HFFc6 (cell line): ENCODE data around the gene PNLIPRP1. TPM values are rescaled to one million over a fixed set of nuclear protein-coding genes. Genes with fewer than 3 reads are reported as not detected.

Experiments used
- DNase-seq: peaks from one replicate; pipeline ENCODE4 v3.0.0-alpha.2; 2018
- H3K27ac Mint-ChIP-seq: 2 replicates; pipeline ENCODE4 v1.8.0; 2020; ENCODE audit warnings: mild to moderate bottlenecking, mixed read lengths
- H3K27me3 Mint-ChIP-seq: 2 replicates; pipeline ENCODE4 v1.8.0; 2021; ENCODE audit warnings: mild to moderate bottlenecking, moderate library complexity, mixed read lengths; ENCODE audit not compliant: insufficient read depth
- H3K36me3 Mint-ChIP-seq: 2 replicates; pipeline ENCODE4 v1.8.0; 2021; ENCODE audit warnings: low read depth, mixed read lengths
- H3K4me1 Mint-ChIP-seq: 2 replicates; pipeline ENCODE4 v1.8.0; 2020; ENCODE audit warnings: low read depth, mixed read lengths
- H3K4me3 Mint-ChIP-seq: 2 replicates; pipeline ENCODE4 v1.8.0; 2020; ENCODE audit warnings: mild to moderate bottlenecking, moderate library complexity, mixed read lengths
- H3K9me3 Mint-ChIP-seq: 2 replicates; pipeline ENCODE4 v1.8.0; 2020; ENCODE audit warnings: mild to moderate bottlenecking, mixed read lengths
- total RNA-seq, 6 experiments: library from RNA; stranded (reverse); fragmentation: NEBNext Ultra II Directional; extraction: Animal tissue kit (Norgen Biotek cat#: 25700); gene quantifications; 2 replicates in 1 of 6; 3 replicates in 5 of 6; pipeline ENCODE4 v1.2.3, GENCODE V29; 2021
- TF ChIP-seq, protein P1 (sequence below): fragments of 200-600 bp; sonication (generic); IDR thresholded peaks from 2 replicates; pipeline ENCODE4 v1.5.0; 2021; ENCODE audit warnings: antibody characterized with exemption, mild to moderate bottlenecking

The PNLIPRP1 gene
- total RNA-seq, 6 experiments from 2014 or later, result not detected

DNA sequence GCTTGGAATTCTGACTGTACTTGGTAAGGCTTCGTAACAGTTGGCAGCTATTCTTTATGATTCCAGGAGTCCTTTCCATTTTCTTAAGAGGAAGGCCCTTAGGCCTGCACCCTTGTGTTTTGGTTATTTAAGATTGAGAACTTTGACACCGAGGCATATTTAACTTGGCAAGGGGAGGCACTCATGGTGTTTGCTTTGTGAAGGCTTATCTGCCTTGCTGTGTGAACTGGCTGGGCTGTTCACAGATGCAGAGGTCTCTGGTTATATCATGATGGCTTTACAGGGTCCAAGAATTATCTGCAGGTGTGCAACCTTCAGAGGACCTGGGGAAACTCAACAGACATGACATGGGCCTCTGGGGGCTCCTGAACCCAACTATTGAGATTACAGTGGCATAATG lies 833 bp upstream of the PNLIPRP1 start:
- Mint-ChIP-seq H3K4me3 (no peak overlapping the region), H3K4me1 (no peaks in the 10 kb centered on the region), H3K9me3 (peaks cover 7% of the 10 kb centered on the region; the same call in 1 of the 2 replicates), H3K36me3 (no peaks in the 10 kb centered on the region), H3K27ac (no peak overlapping the region), H3K27me3 (no peaks in the 10 kb centered on the region)
- TF ChIP-seq, protein P1, sequence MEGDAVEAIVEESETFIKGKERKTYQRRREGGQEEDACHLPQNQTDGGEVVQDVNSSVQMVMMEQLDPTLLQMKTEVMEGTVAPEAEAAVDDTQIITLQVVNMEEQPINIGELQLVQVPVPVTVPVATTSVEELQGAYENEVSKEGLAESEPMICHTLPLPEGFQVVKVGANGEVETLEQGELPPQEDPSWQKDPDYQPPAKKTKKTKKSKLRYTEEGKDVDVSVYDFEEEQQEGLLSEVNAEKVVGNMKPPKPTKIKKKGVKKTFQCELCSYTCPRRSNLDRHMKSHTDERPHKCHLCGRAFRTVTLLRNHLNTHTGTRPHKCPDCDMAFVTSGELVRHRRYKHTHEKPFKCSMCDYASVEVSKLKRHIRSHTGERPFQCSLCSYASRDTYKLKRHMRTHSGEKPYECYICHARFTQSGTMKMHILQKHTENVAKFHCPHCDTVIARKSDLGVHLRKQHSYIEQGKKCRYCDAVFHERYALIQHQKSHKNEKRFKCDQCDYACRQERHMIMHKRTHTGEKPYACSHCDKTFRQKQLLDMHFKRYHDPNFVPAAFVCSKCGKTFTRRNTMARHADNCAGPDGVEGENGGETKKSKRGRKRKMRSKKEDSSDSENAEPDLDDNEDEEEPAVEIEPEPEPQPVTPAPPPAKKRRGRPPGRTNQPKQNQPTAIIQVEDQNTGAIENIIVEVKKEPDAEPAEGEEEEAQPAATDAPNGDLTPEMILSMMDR, result no peak
- no peak for DNase-seq

- Mint-ChIP-seq H3K4me1 (no peaks in the 10 kb centered on the region), H3K9me3 (no peaks in the 10 kb centered on the region; the same call in 1 of the 2 replicates), H3K27me3 (no peaks in the 10 kb centered on the region), H3K27ac (no peak overlapping the region), H3K36me3 (no peaks in the 10 kb centered on the region), H3K4me3 (no peak overlapping the region)
- TF ChIP-seq, protein P1, result no peak
- no peak for DNase-seq
Observed at GRCh38 chr10:116593139-116593740, 2.5 kb downstream of the PNLIPRP1 start.

- Mint-ChIP-seq H3K9me3 (no peaks in the 10 kb centered on the region; the same call in 1 of the 2 replicates), H3K27ac (no peak overlapping the region), H3K4me1 (no peaks in the 10 kb centered on the region), H3K4me3 (no peak overlapping the region), H3K36me3 (no peaks in the 10 kb centered on the region), H3K27me3 (no peaks in the 10 kb centered on the region)
- no peak for DNase-seq
- TF ChIP-seq, protein P1, result no peak
Observed at GRCh38 chr10:116594525-116595035, 3.8 kb downstream of the PNLIPRP1 start.

DNA sequence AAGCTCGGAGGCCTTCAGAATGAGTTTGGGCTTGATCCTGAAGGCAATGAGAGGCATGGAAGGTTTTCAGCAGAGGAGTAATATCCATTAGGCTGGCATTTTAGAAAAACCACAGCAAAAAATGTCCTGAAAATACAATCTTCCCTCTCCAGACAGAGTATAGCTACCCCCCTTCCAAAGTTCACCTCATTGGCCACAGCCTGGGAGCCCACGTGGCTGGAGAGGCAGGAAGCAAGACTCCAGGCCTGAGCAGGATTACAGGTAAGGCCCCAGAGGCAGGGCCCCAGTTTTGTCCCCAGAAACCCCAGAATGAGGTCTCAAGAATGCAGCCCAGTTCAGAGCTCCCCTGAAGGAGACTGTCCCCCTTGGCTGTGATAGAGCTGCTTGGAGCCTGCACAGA lies 5.3 kb downstream of the PNLIPRP1 start:
- H3K9me3 Mint-ChIP-seq, result no peaks in the 10 kb centered on the region; the same call in 1 of the 2 replicates
- no peaks in the 10 kb centered on the region for H3K4me1 Mint-ChIP-seq
- H3K27ac Mint-ChIP-seq, result no peak overlapping the region
- DNase-seq, result no peak
- TF ChIP-seq, protein P1, result no peak
- H3K4me3 Mint-ChIP-seq, result no peak overlapping the region
- H3K27me3 Mint-ChIP-seq, result no peaks in the 10 kb centered on the region
- H3K36me3 Mint-ChIP-seq, result no peaks in the 10 kb centered on the region

GRCh38 chr10:116597543-116597942 lies 6.8 kb downstream of the PNLIPRP1 start:
- H3K4me1 Mint-ChIP-seq, result no peaks in the 10 kb centered on the region
- no peak overlapping the region for H3K27ac Mint-ChIP-seq
- TF ChIP-seq, protein P1, result no peak
- no peaks in the 10 kb centered on the region for H3K36me3 Mint-ChIP-seq
- no peak overlapping the region for H3K4me3 Mint-ChIP-seq
- no peaks in the 10 kb centered on the region for H3K27me3 Mint-ChIP-seq
- no peak for DNase-seq
- H3K9me3 Mint-ChIP-seq, result no peaks in the 10 kb centered on the region; the same call in 1 of the 2 replicates
